Measurements from ENCODE around the gene DBH.

Gene DBH

GRCh38 chr9:133638076-133638475 is 1.9 kb downstream of the DBH start:
- Histone ChIP-seq H3K36me3 (ENCODE audit: low read length) (no peaks in the 10 kb centered on the region), H2AFZ (ENCODE audit: low read depth, low read length, severe bottlenecking) (no peak overlapping the region), H3K9ac (ENCODE audit: low read length) (no peak overlapping the region), H3K27me3 (ENCODE audit: low read length) (no peaks in the 10 kb centered on the region), H4K20me1 (ENCODE audit: low read depth, low read length) (no peaks in the 10 kb centered on the region), H3K9me2 (replicated peaks; ENCODE audit: insufficient read depth, low read length) (no peaks in the 10 kb centered on the region), H3K4me2 (ENCODE audit: low read depth, low read length, poor library complexity, severe bottlenecking) (no peak overlapping the region), H3K4me3 (ENCODE audit: insufficient read depth, low read length, poor library complexity, severe bottlenecking) (no peak overlapping the region), H3K9me3 (ENCODE audit: insufficient read depth, low read length) (no peaks in the 10 kb centered on the region), H3K27ac (ENCODE audit: low read depth, low read length) (no peak overlapping the region), H3K79me2 (ENCODE audit: insufficient read depth, low read length) (no peaks in the 10 kb centered on the region), H3F3A (ENCODE audit: insufficient read depth) (no peaks in the 10 kb centered on the region)
- no peak for TF ChIP-seq CTCF (IDR thresholded peaks at IDR 0.05; ENCODE audit: insufficient read depth, low read length, poor library complexity, severe bottlenecking)
- TF ChIP-seq EZH2phosphoT487 (conservative IDR thresholded peaks at IDR 0.05; ENCODE audit: low read length): no peak

- Histone ChIP-seq H3K27ac (ENCODE audit: low read depth, low read length) (no peak overlapping the region), H3K9ac (ENCODE audit: low read length) (no peak overlapping the region), H3K36me3 (ENCODE audit: low read length) (no peaks in the 10 kb centered on the region), H3K4me3 (ENCODE audit: insufficient read depth, low read length, poor library complexity, severe bottlenecking) (no peak overlapping the region), H2AFZ (ENCODE audit: low read depth, low read length, severe bottlenecking) (no peak overlapping the region), H3K9me2 (replicated peaks; ENCODE audit: insufficient read depth, low read length) (no peaks in the 10 kb centered on the region), H3K27me3 (ENCODE audit: low read length) (no peaks in the 10 kb centered on the region), H3F3A (ENCODE audit: insufficient read depth) (no peaks in the 10 kb centered on the region), H3K4me2 (ENCODE audit: low read depth, low read length, poor library complexity, severe bottlenecking) (no peak overlapping the region), H3K79me2 (ENCODE audit: insufficient read depth, low read length) (no peaks in the 10 kb centered on the region), H3K9me3 (ENCODE audit: insufficient read depth, low read length) (no peaks in the 10 kb centered on the region), H4K20me1 (ENCODE audit: low read depth, low read length) (no peaks in the 10 kb centered on the region)
- TF ChIP-seq CTCF (IDR thresholded peaks at IDR 0.05; ENCODE audit: insufficient read depth, low read length, poor library complexity, severe bottlenecking) (no peak), EZH2phosphoT487 (conservative IDR thresholded peaks at IDR 0.05; ENCODE audit: low read length) (no peak)
Measured at GRCh38 chr9:133638711-133639110, 2.5 kb downstream of the DBH start.

GRCh38 chr9:133639613-133640012 is 3.5 kb downstream of the DBH start:
- no peaks in the 10 kb centered on the region for H3K79me2 ChIP-seq (ENCODE audit: insufficient read depth, low read length)
- no peaks in the 10 kb centered on the region for H3K9me2 ChIP-seq (replicated peaks; ENCODE audit: insufficient read depth, low read length)
- no peaks in the 10 kb centered on the region for H3F3A ChIP-seq (ENCODE audit: insufficient read depth)
- no peaks in the 10 kb centered on the region for H3K9me3 ChIP-seq (ENCODE audit: insufficient read depth, low read length)
- H2AFZ ChIP-seq (ENCODE audit: low read depth, low read length, severe bottlenecking): no peak overlapping the region
- H3K27me3 ChIP-seq (ENCODE audit: low read length): no peaks in the 10 kb centered on the region
- no peaks in the 10 kb centered on the region for H4K20me1 ChIP-seq (ENCODE audit: low read depth, low read length)
- TF ChIP-seq EZH2phosphoT487 (conservative IDR thresholded peaks at IDR 0.05; ENCODE audit: low read length) (no peak), CTCF (IDR thresholded peaks at IDR 0.05; ENCODE audit: insufficient read depth, low read length, poor library complexity, severe bottlenecking) (no peak)
- H3K4me2 ChIP-seq (ENCODE audit: low read depth, low read length, poor library complexity, severe bottlenecking): no peak overlapping the region
- H3K9ac ChIP-seq (ENCODE audit: low read length): no peak overlapping the region
- no peak overlapping the region for H3K4me3 ChIP-seq (ENCODE audit: insufficient read depth, low read length, poor library complexity, severe bottlenecking)
- no peak overlapping the region for H3K27ac ChIP-seq (ENCODE audit: low read depth, low read length)
- no peaks in the 10 kb centered on the region for H3K36me3 ChIP-seq (ENCODE audit: low read length)
